Ovary (tissue), 3 donors: Measurements from ENCODE around the gene LHX3.

Source experiments
- CTCF ChIP-seq, 3 donors: fragments of 450-650 bp in 2 of 3; fragments of 200-600 bp in 1 of 3; IDR thresholded peaks; one replicate each; pipeline versions ENCODE4 v1.5.1 to v1.8.0; 2016 to 2022; ENCODE audit warnings: antibody characterized with exemption in 3 of 3, mild to moderate bottlenecking in 1 of 3
- POLR2A ChIP-seq: fragments of 450-650 bp; IDR thresholded peaks from one replicate; pipeline ENCODE4 v1.6.1; 2017; ENCODE audit warnings: antibody characterized with exemption, mild to moderate bottlenecking, moderate library complexity
- donor health status: DM: no; HTN: no; CAD: no.

DNA sequence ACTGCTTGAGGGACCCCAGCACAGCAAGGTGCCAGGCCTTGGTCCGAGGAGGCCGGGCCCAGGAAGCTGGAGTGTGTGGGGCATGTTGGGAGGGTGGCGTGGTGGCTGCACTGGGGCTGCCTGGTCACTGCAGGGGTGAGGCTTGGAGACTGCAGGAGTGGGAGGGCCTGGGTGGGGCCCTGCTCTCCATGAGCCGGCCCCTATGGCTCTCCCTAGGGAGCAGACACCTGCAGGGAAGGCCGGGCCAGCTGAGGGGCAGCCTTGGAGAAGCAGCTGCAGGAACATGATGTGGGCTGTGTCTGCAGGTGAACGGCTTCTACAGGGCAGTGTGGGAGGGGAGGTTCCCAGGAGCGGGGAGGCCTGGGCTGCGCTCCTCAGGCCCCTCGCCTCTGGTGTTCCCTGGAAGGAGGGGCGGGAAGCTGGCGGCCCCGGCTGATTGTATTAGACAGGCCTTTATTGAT lies 44.5 kb downstream of the LHX3 start:
- TF ChIP-seq POLR2A (no peak), CTCF (IDR thresholded peaks at IDR 0.05) (no peak)
